Measurements from ENCODE around the gene SRM.

Gene SRM

DNA sequence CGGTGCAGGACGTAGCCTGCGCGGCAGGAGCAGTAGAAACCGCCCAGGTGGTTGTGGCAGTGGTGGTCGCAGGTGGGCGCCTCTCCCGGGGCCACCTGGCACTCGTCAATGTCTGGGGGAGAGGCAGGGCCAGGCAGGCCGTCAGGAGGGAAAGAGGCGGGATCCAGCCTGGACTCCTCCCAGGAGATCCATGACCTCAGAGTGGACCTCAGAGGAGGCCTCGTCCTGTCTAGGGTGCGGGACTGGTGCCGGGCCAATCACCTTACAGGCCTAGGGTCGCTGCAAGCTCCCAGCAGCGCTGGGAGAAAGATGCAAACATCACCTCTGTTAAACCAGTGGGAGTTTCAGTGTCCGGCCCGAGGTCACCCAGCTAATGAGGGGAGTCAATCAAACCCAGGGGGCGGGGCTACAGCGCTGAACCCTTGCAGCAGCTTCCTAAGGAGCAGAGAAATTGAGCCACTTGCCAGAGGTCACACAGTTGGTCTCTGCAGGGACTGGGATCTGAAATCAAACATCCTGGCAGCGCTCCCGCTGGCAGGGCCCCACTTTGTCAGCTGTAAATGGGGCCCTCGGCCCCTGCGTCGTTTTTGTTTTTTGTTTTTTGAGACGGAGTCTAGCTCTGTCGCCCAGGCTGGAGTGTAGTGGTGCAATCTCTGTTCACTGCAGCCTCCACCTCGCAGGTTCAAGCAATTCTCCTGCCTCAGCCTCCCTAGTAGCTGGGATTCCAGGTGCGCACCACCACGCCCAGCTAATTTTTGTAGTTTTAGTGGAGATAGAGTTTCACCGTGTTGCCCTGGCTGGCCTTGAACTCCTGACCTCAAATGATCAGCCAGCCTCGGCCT, 14.2 kb downstream of the SRM start:
- in situ Hi-C loops (cut with MboI; ENCODE audit: low sequenced_read_pairs), result loop anchor here (25.0 kb wide), 1 partner anchor 592 kb away; no protein-coding TSS in a partner anchor

- in situ Hi-C loops (cut with MboI; ENCODE audit: low sequenced_read_pairs), result loop anchor here (25.0 kb wide), 1 partner anchor 592 kb away; no protein-coding TSS in a partner anchor
These were observed 14.9 kb downstream of the SRM start for GRCh38 chr1:11044849-11045427.

DNA sequence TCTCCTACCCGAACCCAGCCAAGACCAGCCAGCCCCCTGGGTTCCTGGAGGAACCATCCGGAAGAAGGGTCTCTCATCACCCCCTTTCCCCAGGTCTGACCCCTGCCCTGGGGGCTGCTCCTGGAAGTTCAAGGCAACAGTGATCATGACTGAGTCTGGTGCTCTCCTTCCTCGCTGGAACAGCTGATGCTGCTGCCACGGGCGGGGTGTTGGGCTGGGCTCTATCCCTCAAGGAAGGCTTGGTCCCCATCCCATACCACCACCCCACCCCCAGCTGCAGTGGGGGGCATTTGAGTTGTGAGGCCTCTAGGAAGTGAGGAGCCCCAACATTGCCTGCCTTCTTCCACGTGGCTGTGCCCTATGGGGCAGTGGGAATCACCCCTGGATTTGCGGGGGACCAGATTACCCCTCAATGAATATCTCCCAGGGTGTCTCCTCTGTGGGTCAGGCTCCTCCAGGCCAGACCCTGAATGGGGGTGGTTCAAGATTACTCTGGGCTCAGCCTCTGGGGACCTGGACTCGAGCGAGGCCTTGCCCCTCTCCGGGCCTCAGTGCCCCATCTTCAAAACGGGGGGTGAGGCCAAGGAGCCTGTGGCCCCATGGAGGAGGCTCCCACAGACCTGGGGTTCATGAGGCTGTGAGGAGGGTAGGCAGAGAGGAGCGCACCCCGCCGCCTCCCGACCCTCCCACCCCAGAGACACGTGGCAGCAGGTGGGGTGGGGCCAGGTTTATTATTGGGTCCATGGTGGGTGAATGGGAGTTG, 15.6 kb downstream of the SRM start:
- in situ Hi-C loops (cut with MboI; ENCODE audit: low sequenced_read_pairs), result loop anchor here (25.0 kb wide), 1 partner anchor 593 kb away; no protein-coding TSS in a partner anchor

DNA sequence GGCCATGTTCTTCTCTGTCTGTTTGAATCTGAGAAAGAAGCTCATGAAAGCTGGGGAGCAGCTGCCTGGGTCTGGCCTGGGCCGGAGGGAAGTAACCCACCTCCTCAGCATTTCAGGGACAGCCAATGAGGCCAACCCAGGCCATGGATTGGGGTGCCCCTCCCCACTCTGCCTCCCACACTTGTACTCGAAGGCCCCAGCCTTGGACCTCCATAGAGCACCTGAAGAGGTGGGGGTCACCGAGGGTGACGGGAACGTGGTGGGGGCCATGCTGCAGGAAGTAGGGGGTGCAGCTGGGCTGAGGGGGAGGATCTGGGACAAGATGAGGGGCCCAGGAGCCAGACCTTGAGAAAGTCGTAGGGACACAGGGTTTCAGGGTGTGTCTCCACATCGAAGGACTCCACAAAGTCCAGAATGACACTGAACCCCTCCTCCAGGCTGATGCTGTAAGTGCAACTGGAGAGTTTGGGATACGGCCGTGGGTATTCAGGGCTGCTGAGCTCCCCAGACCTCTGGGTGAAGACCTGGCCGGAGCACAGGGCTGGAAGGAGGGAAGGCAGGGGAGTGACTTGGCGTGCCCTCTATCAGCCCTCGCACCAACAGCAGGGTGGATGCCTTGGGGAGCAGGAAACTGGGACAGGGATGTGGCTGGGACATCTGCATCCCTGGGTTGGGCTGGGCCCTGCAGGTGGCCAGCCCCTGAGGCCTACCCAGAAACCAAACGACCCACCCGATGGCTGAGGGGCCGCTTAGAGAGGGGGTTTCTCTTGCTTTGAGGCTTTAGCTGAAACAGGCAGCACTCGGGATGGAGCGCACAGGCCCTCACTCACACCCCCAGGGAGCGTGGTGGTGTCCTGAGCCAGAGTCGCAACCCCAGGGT, 16.6 kb downstream of the SRM start:
- in situ Hi-C loops (cut with MboI; ENCODE audit: low sequenced_read_pairs), result loop anchor here (25.0 kb wide), 1 partner anchor 594 kb away; no protein-coding TSS in a partner anchor

DNA sequence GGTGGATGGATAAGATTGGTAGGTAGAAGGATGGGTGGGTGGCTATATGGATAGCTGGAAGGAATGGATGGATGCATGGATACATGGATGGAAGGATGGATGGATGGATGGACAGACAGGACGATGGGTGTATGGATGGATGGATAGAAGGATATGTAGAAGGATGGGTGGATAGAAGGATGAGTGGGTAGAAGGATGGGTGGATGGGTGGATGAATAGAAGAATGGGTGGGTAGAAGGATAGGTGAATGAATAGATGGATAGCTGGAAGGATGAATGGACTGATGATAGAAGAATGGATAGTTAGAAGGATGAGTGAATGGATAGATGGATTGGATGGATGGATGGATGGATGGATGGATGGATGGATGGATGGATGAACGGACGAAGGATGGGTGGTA, 17.8 kb downstream of the SRM start:
- in situ Hi-C loops (cut with MboI; ENCODE audit: low sequenced_read_pairs), result loop anchor here (25.0 kb wide), 1 partner anchor 595 kb away; no protein-coding TSS in a partner anchor

GRCh38 chr1:11041048-11041447, 18.8 kb downstream of the SRM start:
- in situ Hi-C loops (cut with MboI; ENCODE audit: low sequenced_read_pairs), result loop anchor here (25.0 kb wide), 1 partner anchor 596 kb away; no protein-coding TSS in a partner anchor

DNA sequence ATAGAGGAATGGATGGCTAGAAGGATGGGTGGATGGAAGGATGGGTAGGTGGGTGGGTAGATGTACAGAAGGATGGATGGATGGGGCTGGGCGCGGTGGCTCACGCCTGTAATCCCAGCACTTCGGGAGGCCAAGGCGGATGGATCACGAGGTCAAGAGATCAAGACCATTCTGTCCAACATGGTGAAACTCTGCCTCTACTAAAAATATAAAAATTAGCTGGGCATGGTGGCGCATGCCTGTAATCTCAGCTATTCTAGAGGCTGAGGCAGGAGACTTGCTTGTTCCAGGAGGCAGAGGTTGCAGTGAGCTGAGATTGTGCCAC, 19.8 kb downstream of the SRM start:
- in situ Hi-C loops (cut with MboI; ENCODE audit: low sequenced_read_pairs), result loop anchor here (25.0 kb wide), 1 partner anchor 597 kb away; no protein-coding TSS in a partner anchor

GRCh38 chr1:11039351-11040104, 20.3 kb downstream of the SRM start:
- in situ Hi-C loops (cut with MboI; ENCODE audit: low sequenced_read_pairs), result loop anchor here (25.0 kb wide), 1 partner anchor 598 kb away; no protein-coding TSS in a partner anchor

GRCh38 chr1:11037740-11038182, 22.1 kb downstream of the SRM start:
- in situ Hi-C loops (cut with MboI; ENCODE audit: low sequenced_read_pairs), result loop anchor here (25.0 kb wide), 1 partner anchor 600 kb away; no protein-coding TSS in a partner anchor

DNA sequence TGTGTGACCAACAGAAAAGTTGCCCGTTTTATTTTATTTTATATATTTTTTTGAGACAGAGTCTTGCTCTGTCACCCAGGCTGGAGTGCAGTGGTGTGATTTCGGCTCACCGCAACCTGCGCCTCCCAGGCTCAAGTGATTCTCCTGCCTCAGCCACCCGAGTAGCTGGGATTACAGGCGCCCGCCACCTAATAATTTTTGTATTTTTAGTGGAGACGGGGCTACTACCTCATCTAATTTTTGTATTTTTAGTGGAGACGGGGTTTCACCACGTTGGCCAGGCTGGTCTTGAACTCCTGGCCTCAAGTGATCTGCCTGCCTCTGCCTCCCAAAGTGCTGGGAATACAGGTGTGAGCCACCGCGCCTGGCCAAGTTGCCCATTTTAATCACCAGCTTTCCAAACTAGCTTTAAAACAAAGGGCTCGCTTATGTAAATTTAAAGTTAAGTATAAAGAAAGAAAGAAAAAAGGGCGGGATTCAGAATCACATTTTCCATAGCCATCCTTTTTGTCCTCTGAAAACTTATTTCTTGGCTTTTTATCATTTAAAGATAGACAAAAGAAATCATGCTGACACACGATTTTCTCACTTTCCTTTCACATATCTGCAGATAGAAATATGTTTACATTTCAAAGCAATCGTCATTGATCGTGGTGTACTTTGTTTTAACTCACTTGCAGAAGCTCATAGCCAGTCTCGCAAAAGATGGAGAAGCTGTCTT, 22.6 kb downstream of the SRM start:
- in situ Hi-C loops (cut with MboI; ENCODE audit: low sequenced_read_pairs), result loop anchor here (25.0 kb wide), 1 partner anchor 600 kb away; no protein-coding TSS in a partner anchor

- in situ Hi-C loops (cut with MboI; ENCODE audit: low sequenced_read_pairs), result loop anchor here (25.0 kb wide), 1 partner anchor 606 kb away; no protein-coding TSS in a partner anchor
These were observed 28.1 kb downstream of the SRM start for GRCh38 chr1:11031624-11032262.

DNA sequence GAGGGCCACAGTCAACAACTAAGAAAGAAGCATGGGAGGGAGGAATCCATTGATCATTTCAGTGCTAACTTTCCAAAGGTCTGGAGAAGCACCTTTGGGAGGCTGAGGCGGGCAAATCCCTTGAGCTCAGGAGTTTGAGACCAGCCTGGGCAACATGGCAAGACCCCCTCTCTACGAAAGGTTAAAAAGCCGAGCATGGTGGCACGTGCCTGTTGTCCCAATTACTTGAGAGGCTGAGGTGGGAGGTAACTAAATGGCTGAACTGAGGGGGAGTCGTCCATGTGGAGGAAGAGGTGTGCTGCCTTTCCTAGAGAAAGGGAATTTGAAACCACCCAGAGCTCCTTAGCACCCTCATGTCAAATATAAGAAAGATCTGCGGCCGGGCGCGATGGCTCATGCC, 29.0 kb downstream of the SRM start:
- in situ Hi-C loops (cut with MboI; ENCODE audit: low sequenced_read_pairs), result loop anchor here (25.0 kb wide), 1 partner anchor 606 kb away; no protein-coding TSS in a partner anchor

DNA sequence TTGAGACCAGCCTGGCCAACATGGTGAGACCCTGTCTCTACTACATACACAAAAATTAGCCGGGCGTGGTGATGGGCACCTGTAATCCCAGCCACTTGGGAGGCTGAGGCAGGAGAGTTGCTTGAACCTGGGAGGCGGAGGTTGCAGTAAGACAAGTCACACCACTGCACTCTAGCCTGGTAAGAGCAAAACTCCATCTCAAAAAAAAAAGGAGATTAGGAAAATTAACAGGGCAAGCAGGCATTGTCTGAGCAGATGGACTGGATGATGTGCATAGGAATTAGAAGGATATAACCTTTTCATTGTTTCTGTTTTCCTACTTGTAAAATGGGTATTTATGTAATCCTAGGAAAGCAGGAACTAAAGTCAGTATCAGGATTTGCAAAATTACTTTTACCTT, 31.8 kb downstream of the SRM start:
- in situ Hi-C loops (cut with MboI; ENCODE audit: low sequenced_read_pairs), result loop anchor here (25.0 kb wide), 1 partner anchor 609 kb away; no protein-coding TSS in a partner anchor

DNA sequence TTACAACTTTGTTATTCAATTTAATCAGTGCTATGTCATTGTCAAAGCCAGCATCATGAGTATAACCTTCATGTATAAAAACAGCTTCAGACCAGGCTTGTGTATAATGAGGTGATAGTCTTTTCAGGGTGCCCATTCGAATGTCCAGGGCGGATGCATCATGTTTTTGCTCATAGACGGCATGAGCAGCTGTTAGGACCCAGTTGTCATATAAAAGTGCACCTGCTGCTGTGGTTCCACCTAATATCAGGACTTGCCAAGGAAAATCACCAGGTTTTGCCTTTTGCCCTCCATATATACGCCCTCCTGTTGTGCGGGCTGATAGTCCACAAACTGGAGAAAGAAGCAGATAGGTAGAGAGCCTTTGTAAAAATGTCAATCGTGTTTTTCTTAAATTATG, 32.5 kb downstream of the SRM start:
- in situ Hi-C loops (cut with MboI; ENCODE audit: low sequenced_read_pairs), result loop anchor here (25.0 kb wide), 1 partner anchor 610 kb away; no protein-coding TSS in a partner anchor

DNA sequence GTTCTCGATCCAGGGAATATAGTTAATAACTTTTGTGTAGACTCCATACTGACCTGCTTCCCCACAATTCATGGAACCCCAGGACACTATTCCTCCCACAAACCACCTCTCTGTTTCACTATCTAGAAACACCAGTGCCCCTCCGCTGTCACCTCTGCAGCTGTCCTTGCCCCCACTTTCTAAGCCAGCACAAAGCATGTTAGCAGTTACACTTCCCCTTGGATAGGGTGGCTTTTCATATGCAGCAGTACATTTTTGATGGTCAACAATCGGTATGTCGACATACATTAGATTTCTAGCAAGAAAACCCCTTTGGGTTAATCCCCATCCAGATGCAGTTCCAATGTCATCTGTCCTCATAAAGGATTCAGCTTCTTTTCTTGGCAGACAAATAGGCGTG, 32.9 kb downstream of the SRM start:
- in situ Hi-C loops (cut with MboI; ENCODE audit: low sequenced_read_pairs), result loop anchor here (25.0 kb wide), 1 partner anchor 610 kb away; no protein-coding TSS in a partner anchor

DNA sequence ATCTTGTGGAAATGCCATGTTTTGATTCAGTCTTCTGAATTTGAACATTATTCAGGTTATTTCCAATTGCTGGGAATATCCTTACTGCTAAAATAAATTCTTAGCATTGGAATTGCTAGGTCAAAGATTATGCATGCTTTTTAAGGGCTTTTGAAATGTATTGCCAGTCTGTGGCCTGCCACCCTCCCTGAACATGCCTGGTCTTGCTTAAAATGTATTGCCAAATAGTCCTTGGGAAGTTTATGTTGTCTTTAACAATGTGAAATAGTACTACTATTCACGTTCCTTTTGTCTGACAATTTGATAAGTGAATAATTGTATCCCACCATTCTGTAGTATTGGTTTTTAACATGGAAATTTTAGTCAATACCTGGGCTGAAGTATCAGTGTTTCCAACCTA, 33.8 kb downstream of the SRM start:
- in situ Hi-C loops (cut with MboI; ENCODE audit: low sequenced_read_pairs), result loop anchor here (25.0 kb wide), 1 partner anchor 611 kb away; no protein-coding TSS in a partner anchor

- in situ Hi-C loops (cut with MboI; ENCODE audit: low sequenced_read_pairs), result loop anchor here (25.0 kb wide), 1 partner anchor 612 kb away; no protein-coding TSS in a partner anchor
These were observed 34.2 kb downstream of the SRM start for GRCh38 chr1:11025618-11026017.

GRCh38 chr1:11024874-11025203, 35.0 kb downstream of the SRM start:
- in situ Hi-C loops (cut with MboI; ENCODE audit: low sequenced_read_pairs), result loop anchor here (25.0 kb wide), 1 partner anchor 612 kb away; no protein-coding TSS in a partner anchor
